IMR-90 (cell line): ENCODE data around the gene PCDHGA3. TPM values are rescaled to one million over a fixed set of nuclear protein-coding genes. Genes with fewer than 3 reads are reported as not detected.

Experiments
- ATAC-seq: fragments of 200-7000 bp; cut with Tn5 transposase; 2 replicates; pipeline ENCODE4 v1.9.1; 2020; ENCODE audit warnings: low read depth, mild to moderate bottlenecking, moderate library complexity
- BruUV-seq: library from RNA; stranded (reverse); fragments of 400-500 nt; replicated peaks from 2 replicates; lab custom pipeline; 2021; lab: Mats Ljungman, UMichigan
- CTCF ChIA-PET: fragments of 300-600 bp; formaldehyde crosslinking; extraction: SDS; loops from one replicate; lab custom pipeline; 2021; ENCODE audit warnings: antibody characterized with exemption; lab: Yijun Ruan, JAX
- POLR2A ChIA-PET: fragments of 300-600 bp; sonication (Branson Sonifier 250); formaldehyde crosslinking; loops from one replicate; lab custom pipeline; 2022; ENCODE audit warnings: antibody characterized with exemption; ENCODE audit not compliant: unreplicated experiment; lab: Charles Lee
- DNase-seq: peaks from one replicate; pipeline ENCODE4 v3.0.0; 2013
- H2AFZ ChIP-seq: replicated peaks from 2 replicates; pipeline ENCODE3; 2013; ENCODE audit warnings: low read length, mild to moderate bottlenecking; ENCODE audit not compliant: poor library complexity
- H2AK5ac ChIP-seq: 2 replicates; pipeline ENCODE4 v1.6.1; 2013; ENCODE audit warnings: low read depth, low read length, inconsistent platforms
- H2AK9ac ChIP-seq: replicated peaks from 2 replicates; pipeline ENCODE3; 2013; ENCODE audit warnings: mild to moderate bottlenecking, low read depth, low read length, moderate library complexity; ENCODE audit not compliant: poor library complexity
- H2BK120ac ChIP-seq: 2 replicates; pipeline ENCODE4 v1.6.1; 2013; ENCODE audit warnings: low read depth, low read length, inconsistent platforms
- H2BK15ac ChIP-seq: 3 replicates; pipeline ENCODE4 v1.6.1; 2013; ENCODE audit warnings: low read depth, low read length, inconsistent platforms
- H2BK20ac ChIP-seq: 2 replicates; pipeline ENCODE4 v1.6.1; 2013; ENCODE audit warnings: low read depth, mild to moderate bottlenecking, inconsistent platforms, low read length, moderate library complexity
- H2BK5ac ChIP-seq: 2 replicates; pipeline ENCODE4 v1.6.1; 2013; ENCODE audit warnings: mild to moderate bottlenecking, low read depth, low read length, inconsistent platforms; ENCODE audit not compliant: poor library complexity, severe bottlenecking
- H3K14ac ChIP-seq: replicated peaks from 2 replicates; pipeline ENCODE4 v1.6.1; 2013; ENCODE audit warnings: low read depth, low read length, inconsistent platforms
- H3K18ac ChIP-seq: 2 replicates; pipeline ENCODE4 v1.6.1; 2013; ENCODE audit warnings: low read depth, low read length, control low read depth
- H3K23ac ChIP-seq: 2 replicates; pipeline ENCODE4 v1.6.1; 2013; ENCODE audit warnings: low read depth, low read length, inconsistent platforms
- H3K27ac ChIP-seq: 2 replicates; pipeline ENCODE4 v1.5.1; 2013; ENCODE audit warnings: mild to moderate bottlenecking, control low read depth, low read length; ENCODE audit not compliant: insufficient read depth
- H3K27me3 ChIP-seq: 2 replicates; pipeline ENCODE4 v1.6.1; 2013; ENCODE audit warnings: low read length; ENCODE audit not compliant: control insufficient read depth, insufficient read depth
- H3K36me3 ChIP-seq: 2 replicates; pipeline ENCODE4 v1.6.1; 2013; ENCODE audit warnings: low read length, mixed read lengths; ENCODE audit not compliant: control insufficient read depth, insufficient read depth
- H3K4ac ChIP-seq: 2 replicates; pipeline ENCODE4 v1.6.1; 2013; ENCODE audit warnings: low read depth, low read length, inconsistent platforms
- H3K4me1 ChIP-seq: 2 replicates; pipeline ENCODE4 v1.6.1; 2013; ENCODE audit warnings: low read length, mixed read lengths; ENCODE audit not compliant: control insufficient read depth, insufficient read depth
- H3K4me2 ChIP-seq: 2 replicates; pipeline ENCODE4 v1.6.1; 2013; ENCODE audit warnings: low read depth, mild to moderate bottlenecking, control low read depth, low read length, moderate library complexity
- H3K4me3 ChIP-seq: 2 replicates; pipeline ENCODE4 v1.5.1; 2013; ENCODE audit warnings: low read depth, mild to moderate bottlenecking, control low read depth, low read length, moderate library complexity; ENCODE audit not compliant: insufficient read depth
- H3K56ac ChIP-seq: 2 replicates; pipeline ENCODE4 v1.6.1; 2013; ENCODE audit warnings: low read length, inconsistent platforms; ENCODE audit not compliant: insufficient read depth; ENCODE audit errors: extremely low read depth
- H3K79me1 ChIP-seq, 2 experiments: 2 replicates each; pipeline ENCODE4 v1.6.1; 2013; ENCODE audit warnings: low read length in 2 of 2, inconsistent platforms in 1 of 2, low read depth in 1 of 2
- H3K9ac ChIP-seq: 2 replicates; pipeline ENCODE4 v1.6.1; 2013; ENCODE audit warnings: low read depth, low read length, control low read depth
- H3K9me1 ChIP-seq: 2 replicates; pipeline ENCODE4 v1.6.1; 2013; ENCODE audit warnings: low read length, inconsistent platforms; ENCODE audit not compliant: insufficient read depth
- H3K9me3 ChIP-seq: 2 replicates; pipeline ENCODE4 v1.6.1; 2013; ENCODE audit warnings: low read length; ENCODE audit not compliant: control insufficient read depth, insufficient read depth
- H4K20me1 ChIP-seq: 2 replicates; pipeline ENCODE4 v1.6.1; 2013; ENCODE audit warnings: low read length, inconsistent platforms; ENCODE audit not compliant: insufficient read depth
- H4K5ac ChIP-seq: 2 replicates; pipeline ENCODE4 v1.6.1; 2013; ENCODE audit warnings: mild to moderate bottlenecking, low read depth, low read length, control low read depth
- H4K8ac ChIP-seq, 2 experiments: 2 replicates each; pipeline ENCODE4 v1.6.1; 2013; ENCODE audit warnings: low read depth in 2 of 2, low read length in 2 of 2, control low read depth in 1 of 2, inconsistent platforms in 1 of 2
- H4K91ac ChIP-seq: 2 replicates; pipeline ENCODE4 v1.6.1; 2013; ENCODE audit warnings: low read depth, low read length, inconsistent platforms; ENCODE audit not compliant: insufficient read depth
- CTCF ChIP-seq: conservative IDR thresholded peaks from 2 replicates; pipeline ENCODE4 v1.5.1; 2012; ENCODE audit warnings: mild to moderate bottlenecking, low read depth, low read length, improper control_type of control experiment
- MXI1 ChIP-seq: IDR thresholded peaks from 2 replicates; pipeline ENCODE4 v1.6.1; 2012; ENCODE audit warnings: low read depth, mild to moderate bottlenecking, low read length, moderate library complexity, borderline replicate concordance
- RAD21 ChIP-seq: IDR thresholded peaks from 2 replicates; pipeline ENCODE4 v1.6.1; 2012; ENCODE audit warnings: low read length, improper control_type of control experiment
- WGBS, 2 experiments: methylation state at CpG; one replicate each; pipeline versions ENCODE4 v1.1.5 to v1.1.7; 2013; ENCODE audit warnings: missing lambda C conversion rate in 2 of 2; ENCODE audit not compliant: insufficient read length in 1 of 2; ENCODE audit errors: extremely low coverage in 2 of 2; 5-methylcytosine and 5-hydroxymethylcytosine counted together
- dilution Hi-C: fragments of 300-500 bp; cut with HindIII; formaldehyde crosslinking; loops from one replicate; pipeline ENCODE4 v1.14.3; 2018; ENCODE audit warnings: low sequenced_read_pairs; ENCODE audit not compliant: unreplicated experiment
- in situ Hi-C: fragments of 300-500 bp; cut with MboI; formaldehyde crosslinking; loops from 3 replicates; pipeline ENCODE4 v1.14.3; 2019; ENCODE audit warnings: low sequenced_read_pairs, inconsistent platforms, mixed read lengths
- intact Hi-C: fragments of 100-400 bp; cut with micrococcal nuclease; formaldehyde crosslinking; loops from 2 replicates; pipeline ENCODE4 v1.10.0; 2022
- polyA plus RNA-seq, 3 experiments: library from polyadenylated mRNA; depleted of rRNA; stranded (reverse); fragments of >200 nt; gene quantifications; 2 replicates each; pipeline ENCODE4 v1.2.3, GENCODE V29; 2012; ENCODE audit warnings: low replicate concordance in 1 of 3
- total RNA-seq: library from RNA; depleted of rRNA; stranded (reverse); fragments of >200 nt; gene quantifications from 2 replicates; pipeline ENCODE4 v1.2.3, GENCODE V29; 2012

PCDHGA3 gene
- total and polyA plus RNA-seq, 2 of the 4 experiments (the other 2 are of a cell fraction), result 1.4 to 1.6 TPM

GRCh38 chr5:141363952-141364660, 20.5 kb downstream of the PCDHGA3 start, which contains the start of gene PCDHGA5:
Gene PCDHGA5 (plus strand): TSS chr5:141364162. CDS start chr5:141364331, 169 bp downstream.
- H4K20me1 ChIP-seq, result no peaks in the 10 kb centered on the region
- H4K8ac ChIP-seq, result no peak within 1 kb of the TSS
- H3K9me1 ChIP-seq, result no peaks in the 10 kb centered on the region
- POLR2A ChIA-PET, result no interaction called here
- H2AK9ac ChIP-seq, result no peak within 1 kb of the TSS
- H3K4me3 ChIP-seq, result peak within 1 kb of the TSS; percentile 48
- H3K9ac ChIP-seq, result 0 out of 2 replicates have a peak within 1 kb of the TSS, but pooled peaks have one; percentile 52
- H2BK120ac ChIP-seq, result no peak within 1 kb of the TSS
- peak within 1 kb of the TSS; percentile 73 for H2AFZ ChIP-seq
- H3K23ac ChIP-seq, result no peak within 1 kb of the TSS
- no peak within 1 kb of the TSS for H3K14ac ChIP-seq
- H3K27ac ChIP-seq, result no peak within 1 kb of the TSS
- H3K56ac ChIP-seq, result 0 out of 2 replicates have a peak within 1 kb of the TSS, but pooled peaks have one; percentile 21
- H3K4me1 ChIP-seq, result peaks cover 2% of the 10 kb centered on the region; the same call in 1 of the 2 replicates
- peak; percentile 40 for DNase-seq
- dilution Hi-C loops (no loop called here), intact Hi-C loops (loop anchor here (5.0 kb wide), 1 partner anchor 37 kb away; no protein-coding TSS in a partner anchor), in situ Hi-C loops (no loop called here)
- peak within 1 kb of the TSS; percentile 41 for H3K4me2 ChIP-seq
- peak; percentile 75 for ATAC-seq
- WGBS, 2 experiments, result 0% methylated on average over 2 of the region's 34 CpGs; no CpG with 5 or more reads in 1 of the 2 experiments
- no peak within 1 kb of the TSS for H2AK5ac ChIP-seq
- no peak within 1 kb of the TSS for H3K4ac ChIP-seq
- no peak within 1 kb of the TSS for H2BK5ac ChIP-seq
- H3K9me3 ChIP-seq, result peaks cover 51% of the 10 kb centered on the region
- H4K91ac ChIP-seq, result no peak within 1 kb of the TSS
- H2BK20ac ChIP-seq, result no peak within 1 kb of the TSS
- H3K18ac ChIP-seq, result no peak within 1 kb of the TSS
- peaks cover 14% of the 10 kb centered on the region; the same call in 1 of the 2 replicates for H3K36me3 ChIP-seq
- H2BK15ac ChIP-seq, result no peak within 1 kb of the TSS
- TF ChIP-seq CTCF (peak; percentile 40), MXI1 (no peak), RAD21 (peak; percentile 33; the same call in 1 of the 2 replicates)
- H4K5ac ChIP-seq, result no peak within 1 kb of the TSS
- BruUV-seq, result no TSS peak
- CTCF ChIA-PET, result no interaction called here
- peaks cover 0 to 3% of the 10 kb centered on the region in 2 experiments; a peak in 1 of 4 replicates for H3K79me1 ChIP-seq
- peaks cover 2% of the 10 kb centered on the region; the same call in 1 of the 2 replicates for H3K27me3 ChIP-seq
